GM18508 (cell line): ENCODE data around the gene XPO5.
"Not testable (repeated sequence)": the region's sequence is repeated elsewhere in the genome, so short reads cannot be mapped to it uniquely, and the experiment has no call there.

Source experiments
- ATAC-seq: cut with Tn5 transposase; IDR thresholded peaks from one replicate; pipeline ENCODE4 v1.9.1; 2021; ENCODE audit warnings: moderate number of reproducible peaks; ENCODE audit not compliant: insufficient read depth, unreplicated experiment

Gene XPO5

DNA sequence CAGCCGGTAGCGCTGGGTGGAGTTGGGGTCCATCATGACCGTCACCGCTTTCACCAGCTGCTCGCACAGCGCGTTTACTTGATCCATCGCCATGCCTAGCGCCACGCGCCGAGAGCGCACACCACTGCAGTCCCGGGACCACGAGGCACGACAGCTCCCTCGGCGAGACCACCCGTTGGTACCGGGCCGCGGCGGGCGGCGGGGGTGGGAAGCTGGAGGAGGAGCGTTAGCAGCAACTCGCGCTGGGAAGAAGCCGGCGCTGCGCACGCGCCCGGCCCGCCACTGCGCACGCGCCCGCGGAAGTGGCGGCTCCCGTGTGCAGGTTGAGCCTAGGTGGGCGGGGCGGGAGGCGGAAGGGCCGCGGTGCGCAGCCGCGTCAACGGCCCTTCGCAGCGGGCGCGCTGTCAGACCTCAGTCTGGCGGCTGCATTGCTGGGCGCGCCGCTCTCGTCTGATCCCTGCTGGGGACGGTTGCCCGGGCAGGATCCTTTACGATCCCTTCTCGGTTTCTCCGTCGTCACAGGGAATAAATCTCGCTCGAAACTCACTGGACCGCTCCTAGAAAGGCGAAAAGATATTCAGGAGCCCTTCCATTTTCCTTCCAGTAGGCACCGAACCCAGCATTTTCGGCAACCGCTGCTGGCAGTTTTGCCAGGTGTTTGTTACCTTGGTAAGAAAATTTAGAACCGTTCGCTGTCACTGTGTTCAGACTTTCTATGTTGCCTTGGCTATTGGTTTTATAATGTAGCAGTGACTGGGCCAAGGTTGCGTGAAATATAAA is at the start of gene XPO5, which contains the start of gene POLH:
Gene XPO5, minus strand, starts transcription at position 267 of the 780 bp plus-strand sequence. Its CDS starts 174 bp downstream, at position 93.
Gene POLH, plus strand, starts transcription at position 414 of the 780 bp plus-strand sequence. CDS start 6,135 bp downstream, outside the sequence.
- no peak for ATAC-seq

DNA sequence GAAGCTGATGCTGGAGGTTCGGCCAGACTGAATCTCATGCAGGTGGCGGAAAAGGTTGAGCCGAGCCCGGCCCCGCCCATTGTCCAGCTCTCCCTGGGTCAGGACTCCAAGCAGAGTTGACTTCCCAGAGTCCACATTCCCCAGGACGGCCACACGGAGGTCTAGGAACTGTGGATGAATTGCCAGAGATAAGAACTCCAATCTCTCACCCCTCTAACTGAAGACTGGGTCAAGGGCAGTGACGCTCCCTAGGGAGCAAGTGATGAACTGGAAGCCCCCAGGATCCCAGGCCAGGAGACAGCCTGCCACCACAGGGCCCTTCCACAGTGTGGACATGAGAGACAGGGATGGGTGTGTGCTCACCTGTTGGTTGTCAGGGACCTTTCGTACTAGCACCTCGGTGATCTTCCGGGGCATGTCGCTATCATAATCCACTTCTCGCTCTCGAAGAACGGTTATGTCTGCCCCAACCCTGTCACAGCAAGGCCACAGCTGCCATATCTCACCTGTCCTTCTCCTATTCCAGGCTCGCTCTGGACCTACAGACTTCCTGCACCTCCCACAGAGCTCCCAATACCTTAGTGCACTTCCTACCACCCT is 49.7 kb upstream of the XPO5 start:
- no peak for ATAC-seq

DNA sequence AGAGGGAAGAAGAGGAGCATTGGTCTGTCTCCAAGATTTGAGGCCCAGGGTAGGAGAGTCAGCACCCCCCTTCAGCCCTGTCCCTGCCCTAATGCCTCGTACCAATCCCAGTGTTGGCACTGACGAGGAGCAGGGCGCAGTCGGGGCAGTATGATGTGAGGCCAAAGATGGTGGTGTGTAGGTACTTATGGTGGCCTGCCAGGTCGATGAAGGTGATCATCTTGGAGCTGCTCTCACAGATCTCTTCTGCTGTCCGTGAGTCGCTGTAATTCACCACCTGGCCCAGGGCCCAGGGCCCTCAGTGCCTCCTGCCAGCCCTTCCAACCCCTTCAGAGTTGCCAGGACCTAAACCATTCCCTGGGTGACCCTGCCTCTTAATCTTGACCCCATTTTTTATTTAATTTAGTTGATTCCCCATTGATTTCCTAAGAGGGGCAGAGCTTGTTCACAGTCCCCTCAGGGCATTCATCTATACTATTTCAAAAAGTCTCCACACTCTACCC is 49.0 kb upstream of the XPO5 start:
- ATAC-seq, result no peak

DNA sequence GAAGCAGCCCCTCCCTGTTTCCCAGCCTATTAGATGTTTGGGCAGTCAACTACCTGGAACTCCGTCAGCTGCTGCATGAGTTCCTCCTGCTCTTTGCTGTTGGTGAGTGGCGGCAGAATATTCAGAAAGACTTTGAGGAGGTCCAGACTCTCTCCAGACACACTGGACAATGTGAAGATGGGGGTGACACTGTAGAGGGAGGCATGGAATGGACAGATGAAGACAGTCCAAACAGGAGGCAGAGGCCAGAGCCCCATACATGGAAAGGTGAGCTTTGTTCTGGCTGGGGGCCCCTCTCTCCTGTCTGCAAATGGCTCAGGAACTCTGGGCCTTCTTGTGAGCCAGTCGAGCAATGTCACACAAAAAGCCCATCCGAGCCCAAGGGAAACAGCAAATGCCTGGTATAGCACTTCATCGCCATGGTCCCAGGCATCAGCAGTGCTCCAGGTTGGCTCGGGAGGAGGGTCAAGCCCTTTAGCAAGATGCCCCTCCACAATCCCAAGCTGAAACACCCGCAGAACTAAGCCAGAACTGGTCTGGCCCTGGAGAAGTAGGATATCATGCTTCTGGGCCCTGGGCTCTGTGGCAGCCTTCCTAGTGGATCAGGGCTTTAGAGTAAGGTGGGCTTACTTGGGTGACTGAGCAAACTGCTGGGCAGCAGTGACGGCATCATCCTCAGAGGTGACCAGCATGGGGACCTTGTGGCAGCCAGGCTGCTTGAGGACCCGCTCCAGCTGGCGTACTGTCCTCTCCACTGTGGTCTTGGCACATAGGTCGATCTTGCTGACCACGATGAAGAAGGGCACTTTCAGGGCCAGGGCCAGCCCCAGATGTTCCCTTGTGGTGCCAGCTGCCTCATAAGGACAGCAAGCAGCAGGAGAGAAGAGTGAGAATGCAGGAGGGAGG is 48.3 kb upstream of the XPO5 start:
- ATAC-seq, result no peak

DNA sequence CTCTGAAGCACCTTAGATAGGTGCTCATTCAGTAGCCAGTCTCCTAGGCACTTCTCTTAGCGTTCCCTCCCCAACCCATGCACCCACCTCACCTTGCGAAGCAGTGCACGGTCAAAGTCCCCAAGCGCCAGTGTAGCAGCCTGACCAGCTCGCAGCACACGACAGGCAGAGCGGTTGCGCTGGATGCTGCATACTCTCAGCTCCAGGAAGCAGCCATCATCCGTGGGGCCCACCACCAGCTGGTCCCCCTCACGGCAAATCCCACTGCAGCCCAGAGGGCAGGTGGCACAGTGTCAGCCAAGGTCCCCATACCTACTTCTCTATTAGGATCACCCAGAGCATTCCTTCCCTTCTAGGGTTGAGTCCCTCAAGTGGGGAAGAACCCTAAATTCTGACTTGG is 46.7 kb upstream of the XPO5 start:
- no peak for ATAC-seq

DNA sequence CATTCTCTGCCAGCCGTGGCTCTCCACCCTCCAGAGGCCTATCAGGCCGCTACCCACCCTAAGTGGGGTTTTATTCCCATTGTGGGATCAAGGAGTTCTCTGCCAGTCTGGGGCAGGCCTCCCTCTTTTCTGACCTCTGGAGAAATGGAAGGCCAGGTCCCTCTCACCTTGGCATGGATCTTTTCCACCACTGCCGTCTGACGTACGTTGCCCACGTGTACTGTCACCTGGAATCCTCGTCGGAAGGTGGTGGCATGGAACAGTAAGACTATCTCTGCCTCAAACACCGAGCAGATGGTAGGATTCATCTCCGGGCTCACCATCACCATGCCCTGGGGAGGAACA is 46.0 kb upstream of the XPO5 start:
- no peak for ATAC-seq

DNA sequence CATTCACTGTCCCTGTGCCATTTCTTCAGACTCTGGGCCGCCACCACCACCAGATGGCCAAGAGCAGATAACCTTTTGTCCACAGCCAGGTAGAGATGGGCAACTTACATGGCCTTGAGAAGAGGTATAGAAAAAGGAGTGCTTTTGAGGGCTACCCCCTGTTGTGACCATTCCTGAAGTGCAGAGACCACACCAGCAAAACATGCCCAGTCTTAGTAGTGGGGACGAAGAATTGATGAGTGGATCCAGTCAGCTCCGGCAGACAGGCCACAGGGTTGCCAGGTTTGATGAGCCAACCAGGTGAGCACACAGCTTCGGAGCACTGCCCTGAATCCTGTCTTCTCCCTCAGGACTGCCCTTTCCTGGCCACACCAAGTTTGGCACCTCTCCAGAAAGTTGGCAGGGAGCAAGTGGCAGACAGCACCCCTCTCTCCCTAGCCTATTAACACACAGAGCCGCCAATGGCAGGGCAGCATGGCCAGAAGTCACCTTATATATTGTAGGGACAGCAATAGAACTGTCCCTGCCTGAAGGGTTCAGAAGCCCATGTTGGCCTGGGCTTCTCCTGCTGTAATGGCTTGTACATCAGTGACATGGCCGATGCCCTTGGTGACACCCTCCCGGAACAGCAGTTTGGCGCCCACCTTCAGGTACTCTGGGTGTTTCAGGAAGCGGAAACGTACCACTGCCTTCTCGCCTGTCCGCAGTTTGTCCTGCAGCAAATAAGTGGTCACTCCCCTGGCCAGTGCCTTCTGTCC is 45.4 kb upstream of the XPO5 start:
- no peak for ATAC-seq

DNA sequence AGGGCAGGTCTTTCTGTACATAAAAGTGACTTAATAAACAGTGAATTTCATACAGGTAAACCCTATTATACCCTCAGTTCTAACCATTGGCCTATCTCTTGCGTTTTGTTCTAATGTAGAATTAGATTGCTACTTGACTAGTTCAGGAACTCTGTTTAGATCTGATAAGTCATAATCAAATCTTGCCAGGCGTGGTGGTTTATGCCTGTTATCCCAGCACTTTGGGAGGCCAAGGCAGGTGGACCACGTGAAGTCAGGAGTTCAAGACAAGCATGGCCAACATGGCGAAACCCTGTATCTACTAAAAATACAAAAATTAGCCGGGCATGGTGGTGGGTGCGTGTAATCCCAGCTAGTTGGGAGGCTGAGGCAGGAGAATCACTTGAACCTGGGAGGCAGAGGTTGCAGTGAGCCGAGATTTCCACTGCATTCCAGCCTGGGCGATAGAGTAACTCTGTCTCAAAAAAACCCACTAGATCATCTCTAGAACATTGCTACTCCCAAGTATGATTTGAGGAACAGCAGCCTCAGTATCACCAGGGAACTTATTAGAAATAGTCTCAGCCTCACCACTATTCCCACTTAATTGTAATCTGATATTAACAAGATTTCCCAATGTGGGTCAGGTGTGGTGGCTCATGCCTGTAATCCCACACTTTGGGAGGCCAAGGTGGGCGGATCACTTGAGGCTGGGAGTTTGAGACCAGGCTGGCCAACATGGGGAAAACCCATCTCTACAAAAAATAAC is 41.1 kb upstream of the XPO5 start:
- ATAC-seq, result no peak

DNA sequence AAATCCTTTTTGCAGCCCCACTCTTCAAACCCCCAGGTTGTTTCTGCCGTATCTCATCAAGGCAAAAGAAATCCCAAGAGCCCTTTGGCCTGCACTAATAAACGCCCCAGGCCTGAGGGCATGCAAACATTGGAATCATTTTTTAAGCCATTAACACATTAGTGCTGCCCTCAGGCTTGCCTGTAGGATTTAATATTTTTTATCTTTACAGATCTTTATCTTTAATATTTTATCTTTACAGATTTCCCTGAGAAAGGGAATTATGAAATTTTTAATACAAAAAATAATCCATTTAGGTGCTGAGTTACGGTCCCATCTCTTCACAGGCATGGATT is 38.5 kb upstream of the XPO5 start:
- no peak for ATAC-seq

DNA sequence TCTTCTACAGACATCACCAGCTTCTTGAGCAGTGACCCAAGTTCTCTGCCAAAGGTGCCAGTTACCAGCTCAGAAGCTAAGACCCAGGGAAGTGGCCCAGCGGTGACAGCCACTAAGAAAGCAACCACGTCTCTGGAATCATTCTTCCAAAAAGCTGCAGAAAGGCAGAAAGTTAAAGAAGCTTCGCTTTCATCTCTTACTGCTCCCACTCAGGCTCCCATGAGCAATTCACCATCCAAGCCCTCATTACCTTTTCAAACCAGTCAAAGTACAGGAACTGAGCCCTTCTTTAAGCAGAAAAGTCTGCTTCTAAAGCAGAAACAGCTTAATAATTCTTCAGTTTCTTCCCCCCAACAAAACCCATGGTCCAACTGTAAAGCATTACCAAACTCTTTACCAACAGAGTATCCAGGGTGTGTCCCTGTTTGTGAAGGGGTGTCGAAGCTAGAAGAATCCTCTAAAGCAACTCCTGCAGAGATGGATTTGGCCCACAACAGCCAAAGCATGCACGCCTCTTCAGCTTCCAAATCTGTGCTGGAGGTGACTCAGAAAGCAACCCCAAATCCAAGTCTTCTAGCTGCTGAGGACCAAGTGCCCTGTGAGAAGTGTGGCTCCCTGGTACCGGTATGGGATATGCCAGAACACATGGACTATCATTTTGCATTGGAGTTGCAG is 38.0 kb upstream of the XPO5 start:
- no peak for ATAC-seq

DNA sequence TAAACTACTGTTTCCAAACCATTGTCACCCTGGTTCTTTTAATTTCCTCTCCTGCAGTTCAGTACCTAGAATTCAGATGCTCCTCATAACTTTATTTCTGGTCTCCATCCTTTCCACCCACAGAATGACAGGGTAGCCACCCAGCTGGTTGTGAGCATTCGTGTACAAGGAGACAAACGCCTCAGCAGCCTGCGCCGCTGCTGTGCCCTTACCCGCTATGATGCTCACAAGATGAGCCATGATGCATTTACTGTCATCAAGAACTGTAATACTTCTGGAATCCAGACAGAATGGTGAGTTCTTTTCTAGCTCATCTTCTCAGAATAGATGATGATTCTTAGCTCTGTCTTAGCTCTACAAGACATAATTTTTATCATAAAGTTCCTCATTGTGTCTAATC is 34.6 kb upstream of the XPO5 start:
- no peak for ATAC-seq

DNA sequence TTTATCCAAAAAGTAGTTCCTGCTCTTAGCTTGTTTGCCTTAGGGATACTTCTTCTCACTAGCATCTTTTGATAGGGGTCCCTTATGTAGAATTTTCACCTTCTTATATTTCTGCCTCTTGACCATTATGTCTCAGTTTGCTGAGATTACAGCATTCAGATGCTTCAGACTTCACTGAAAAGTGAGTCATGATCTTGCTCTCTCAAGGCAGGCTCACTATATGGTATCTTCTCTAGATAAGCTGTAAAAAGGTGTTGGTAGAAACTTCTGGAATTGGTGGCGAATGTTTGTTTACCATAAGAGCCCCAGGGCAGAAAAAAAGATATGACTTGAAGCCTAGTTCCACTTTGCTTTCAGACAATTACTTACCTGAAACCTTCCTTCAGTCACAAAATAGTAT is 33.6 kb upstream of the XPO5 start:
- ATAC-seq, result no peak

DNA sequence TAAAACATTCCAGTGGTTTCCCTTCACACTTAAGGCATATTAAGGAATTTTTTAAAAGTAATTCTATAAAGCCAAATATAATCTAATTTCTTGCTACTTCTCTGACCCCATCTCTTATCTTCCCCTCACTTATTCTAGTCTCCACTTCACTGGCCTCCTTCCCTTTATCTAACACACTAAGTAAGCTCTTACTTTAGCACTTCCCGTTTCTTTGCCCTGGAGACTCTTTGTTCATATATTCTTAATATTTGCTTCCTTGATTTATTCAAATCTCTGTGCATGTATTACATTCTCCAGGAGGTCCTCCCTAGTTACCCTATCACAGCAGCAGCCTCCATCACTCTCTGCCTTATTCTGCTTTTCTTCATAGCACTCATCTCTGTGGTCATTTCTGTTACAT is 33.0 kb upstream of the XPO5 start:
- ATAC-seq, result no peak

DNA sequence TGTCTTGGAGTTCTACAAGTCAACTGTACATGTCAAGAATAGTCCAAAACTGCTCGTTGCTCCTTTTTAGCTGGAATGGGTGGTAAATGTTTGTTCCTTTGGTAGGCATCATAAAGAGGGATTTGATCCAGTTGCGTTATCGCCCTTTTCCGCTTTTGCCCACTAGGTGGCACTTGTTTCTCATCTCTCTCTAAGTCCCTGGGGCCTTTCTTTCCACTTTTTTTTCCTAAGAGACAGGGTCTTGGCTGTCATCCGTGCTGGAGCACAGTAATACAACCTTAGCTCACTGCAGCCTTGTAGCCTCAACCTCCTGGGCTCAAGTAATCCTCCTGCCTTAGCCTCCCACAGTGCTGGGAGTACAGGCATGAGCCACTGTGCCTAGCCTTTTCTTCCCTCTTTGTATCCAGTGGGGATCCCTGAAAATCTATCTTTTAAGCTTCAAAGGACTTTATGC is 32.5 kb upstream of the XPO5 start:
- ATAC-seq, result no peak

DNA sequence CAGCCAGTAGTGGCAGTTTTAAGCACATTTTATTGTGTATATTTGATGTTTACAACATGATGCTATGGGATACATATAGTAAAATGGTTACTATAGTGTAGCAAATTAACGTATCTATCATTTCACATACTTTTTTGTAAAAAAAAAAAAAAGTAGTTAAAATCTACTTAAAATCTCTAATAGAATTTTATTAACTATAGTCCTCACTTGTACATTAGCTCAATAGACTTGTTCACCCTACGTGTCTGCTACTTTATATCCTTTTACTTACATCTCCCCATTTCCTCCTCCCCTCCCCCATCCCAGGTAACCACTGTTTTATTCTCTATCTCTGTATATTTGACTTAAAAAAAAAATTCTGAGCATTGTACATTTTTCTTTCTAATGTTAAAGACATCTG is 30.2 kb upstream of the XPO5 start:
- ATAC-seq, result no peak

DNA sequence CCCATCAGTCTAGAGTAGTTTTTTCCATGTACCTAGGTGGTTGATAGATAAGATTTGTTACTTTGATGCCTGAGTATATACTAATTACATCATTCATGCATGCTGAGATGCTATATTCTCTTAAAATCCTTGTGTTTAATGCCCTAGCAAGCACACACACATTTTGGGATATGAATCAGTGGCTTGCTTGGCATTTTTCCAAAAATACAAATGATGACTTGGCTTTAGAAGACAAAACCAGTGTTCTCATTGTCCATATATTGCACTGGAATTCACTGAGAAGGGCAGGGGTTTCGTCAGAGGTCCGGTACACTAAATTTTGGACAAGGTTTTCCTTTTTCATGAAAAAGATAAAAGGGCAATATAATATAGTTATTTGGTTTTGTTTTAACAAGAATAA is 28.3 kb upstream of the XPO5 start:
- no peak for ATAC-seq

DNA sequence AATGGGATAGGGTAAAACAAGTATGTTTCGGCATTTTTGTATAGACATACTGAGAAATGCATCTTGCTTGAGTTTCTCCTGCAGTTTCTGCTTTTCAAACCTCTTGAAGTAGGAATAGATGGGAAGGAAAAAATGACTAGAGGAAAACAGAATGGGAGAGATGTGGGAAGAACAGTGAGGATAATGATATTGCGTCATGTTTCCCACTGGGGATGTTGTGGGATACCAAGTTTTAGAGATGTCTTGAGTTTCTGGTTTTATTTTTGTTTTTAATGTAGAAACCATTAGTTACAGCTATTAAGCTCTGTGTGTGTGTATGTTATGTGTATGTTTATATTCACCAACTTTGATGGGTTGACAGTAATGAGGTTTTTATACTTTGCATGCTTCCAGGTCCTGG is 24.8 kb upstream of the XPO5 start:
- no peak for ATAC-seq

DNA sequence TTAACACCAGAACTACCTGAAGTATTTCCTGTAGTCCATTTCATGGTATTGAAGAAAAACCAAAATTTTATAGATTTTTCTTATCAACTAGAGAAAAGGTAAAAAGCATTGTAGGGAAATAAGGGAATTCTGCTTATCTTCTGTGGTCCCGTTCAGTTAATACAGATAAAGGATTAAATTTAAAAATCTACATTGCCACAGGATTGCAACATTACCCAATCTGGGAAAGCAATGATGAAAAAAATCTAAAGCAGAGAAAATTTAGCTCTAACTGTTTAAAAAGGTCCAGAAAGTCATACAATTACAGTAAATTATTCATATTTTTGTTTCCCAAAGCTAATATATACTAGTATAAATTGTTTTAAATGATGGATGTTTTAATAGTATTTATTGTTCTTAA is 18.1 kb upstream of the XPO5 start:
- no peak for ATAC-seq

DNA sequence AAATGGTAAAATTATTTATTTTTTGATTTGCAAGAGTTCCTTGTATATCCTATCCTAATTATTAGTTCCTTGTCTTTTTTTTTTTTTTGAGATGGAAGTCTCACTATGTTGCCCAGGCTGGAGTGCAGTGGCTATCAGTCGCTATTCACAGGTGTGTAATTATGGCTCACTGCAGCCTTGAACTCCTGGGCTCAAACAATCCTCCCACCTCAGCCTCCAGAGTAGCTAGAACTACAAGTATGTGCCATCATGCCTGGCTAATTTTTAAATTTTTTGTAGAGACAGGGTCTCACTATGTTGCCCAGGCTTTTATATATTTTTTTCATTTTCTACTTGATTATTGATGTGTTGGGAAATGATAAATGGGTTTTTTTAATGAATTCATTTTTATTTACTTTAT is 13.7 kb upstream of the XPO5 start:
- ATAC-seq, result not testable (repeated sequence)
